ENCODE data around the gene FAM3D. TPM values are rescaled to one million over a fixed set of nuclear protein-coding genes. Genes with fewer than 3 reads are reported as not detected.

Gene FAM3D
- total and polyA plus RNA-seq, 12 donors, result 0.06 to 0.40 (median 0.22) TPM; not detected in 8

DNA sequence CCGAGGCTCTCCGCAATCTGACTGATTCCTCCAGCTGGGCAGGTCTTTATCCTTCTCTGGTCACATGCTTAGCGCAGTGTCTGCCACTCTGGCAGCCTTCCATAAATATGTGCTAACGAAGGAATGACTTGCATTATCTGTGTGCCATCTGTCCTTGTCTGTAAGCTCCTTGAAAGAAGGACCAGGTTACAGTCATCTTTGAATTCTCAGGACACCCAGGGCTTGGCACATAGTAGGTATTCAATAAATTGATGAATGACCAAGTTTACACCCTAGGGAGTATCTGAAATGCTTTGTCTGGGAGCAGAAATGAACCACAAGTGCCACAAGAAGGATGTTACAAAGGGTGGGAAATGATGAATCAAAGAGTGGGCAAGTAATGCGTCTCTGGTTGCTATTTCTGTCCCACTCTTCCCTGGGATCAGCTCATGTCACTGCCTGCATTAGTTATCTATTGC, 16.5 kb upstream of the FAM3D start:
- H3K27ac ChIP-seq, result no peak overlapping the region
- H3K27me3 ChIP-seq, result no peaks in the 10 kb centered on the region
- TF ChIP-seq POLR2A (IDR thresholded peaks at IDR 0.05), result no peak
- TF ChIP-seq, protein P1, sequence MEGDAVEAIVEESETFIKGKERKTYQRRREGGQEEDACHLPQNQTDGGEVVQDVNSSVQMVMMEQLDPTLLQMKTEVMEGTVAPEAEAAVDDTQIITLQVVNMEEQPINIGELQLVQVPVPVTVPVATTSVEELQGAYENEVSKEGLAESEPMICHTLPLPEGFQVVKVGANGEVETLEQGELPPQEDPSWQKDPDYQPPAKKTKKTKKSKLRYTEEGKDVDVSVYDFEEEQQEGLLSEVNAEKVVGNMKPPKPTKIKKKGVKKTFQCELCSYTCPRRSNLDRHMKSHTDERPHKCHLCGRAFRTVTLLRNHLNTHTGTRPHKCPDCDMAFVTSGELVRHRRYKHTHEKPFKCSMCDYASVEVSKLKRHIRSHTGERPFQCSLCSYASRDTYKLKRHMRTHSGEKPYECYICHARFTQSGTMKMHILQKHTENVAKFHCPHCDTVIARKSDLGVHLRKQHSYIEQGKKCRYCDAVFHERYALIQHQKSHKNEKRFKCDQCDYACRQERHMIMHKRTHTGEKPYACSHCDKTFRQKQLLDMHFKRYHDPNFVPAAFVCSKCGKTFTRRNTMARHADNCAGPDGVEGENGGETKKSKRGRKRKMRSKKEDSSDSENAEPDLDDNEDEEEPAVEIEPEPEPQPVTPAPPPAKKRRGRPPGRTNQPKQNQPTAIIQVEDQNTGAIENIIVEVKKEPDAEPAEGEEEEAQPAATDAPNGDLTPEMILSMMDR (IDR thresholded peaks at IDR 0.05), result no peak
- no peaks in the 10 kb centered on the region for H3K9me3 ChIP-seq (replicated peaks in 1 of 3)
- DNase-seq, result peak in 2 of 7 donors; percentile 4 to 37
- H3K4me1 ChIP-seq (replicated peaks in 1 of 2), result no peaks in the 10 kb centered on the region
- WGBS, 4 donors, result 66 to 78% (median 73%) methylated on average over 5 of the region's 5 CpGs
- no peak overlapping the region for H3K4me3 ChIP-seq
- intact Hi-C loops (cut with DNase I), result no loop called here
- H3K36me3 ChIP-seq (replicated peaks in 1 of 2), result no peaks in the 10 kb centered on the region

GRCh38 chr3:58681863-58682262, 15.3 kb upstream of the FAM3D start:
- no peak overlapping the region for H3K4me3 ChIP-seq
- H3K27ac ChIP-seq, result no peak overlapping the region
- no peaks in the 10 kb centered on the region for H3K4me1 ChIP-seq (replicated peaks in 1 of 2)
- no peak for TF ChIP-seq POLR2A (IDR thresholded peaks at IDR 0.05)
- TF ChIP-seq, protein P1 (IDR thresholded peaks at IDR 0.05), result no peak
- H3K27me3 ChIP-seq, result no peaks in the 10 kb centered on the region
- WGBS, 4 donors, result 69 to 78% (median 74%) methylated on average over 2 of the region's 2 CpGs
- intact Hi-C loops (cut with DNase I), result no loop called here
- H3K36me3 ChIP-seq (replicated peaks in 1 of 2), result no peaks in the 10 kb centered on the region
- H3K9me3 ChIP-seq (replicated peaks in 1 of 3), result no peaks in the 10 kb centered on the region
- DNase-seq, result no peak

GRCh38 chr3:58680879-58681525, 14.4 kb upstream of the FAM3D start:
- TF ChIP-seq, protein P1 (IDR thresholded peaks at IDR 0.05), result no peak
- no peak for TF ChIP-seq POLR2A (IDR thresholded peaks at IDR 0.05)
- no peaks in the 10 kb centered on the region for H3K9me3 ChIP-seq (replicated peaks in 1 of 3)
- H3K27me3 ChIP-seq, result no peaks in the 10 kb centered on the region
- H3K4me1 ChIP-seq (replicated peaks in 1 of 2), result no peaks in the 10 kb centered on the region
- DNase-seq, result peak in 1 of 7 donors; percentile 24
- intact Hi-C loops (cut with DNase I), result no loop called here
- no peak overlapping the region for H3K27ac ChIP-seq
- 76 to 83% (median 80%) methylated on average over 8 to 9 of the region's 9 CpGs for WGBS, 4 donors
- no peak overlapping the region for H3K4me3 ChIP-seq
- no peaks in the 10 kb centered on the region for H3K36me3 ChIP-seq (replicated peaks in 1 of 2)

GRCh38 chr3:58679974-58680666, 13.5 kb upstream of the FAM3D start:
- Histone ChIP-seq H3K9me3 (replicated peaks in 1 of 3) (no peaks in the 10 kb centered on the region), H3K36me3 (replicated peaks in 1 of 2) (no peaks in the 10 kb centered on the region), H3K27me3 (no peaks in the 10 kb centered on the region), H3K27ac (no peak overlapping the region), H3K4me1 (replicated peaks in 1 of 2) (no peaks in the 10 kb centered on the region), H3K4me3 (no peak overlapping the region)
- 67 to 86% (median 73%) methylated on average over 5 to 6 of the region's 6 CpGs for WGBS, 4 donors
- no peak for TF ChIP-seq POLR2A (IDR thresholded peaks at IDR 0.05)
- TF ChIP-seq, protein P1 (IDR thresholded peaks at IDR 0.05), result no peak
- DNase-seq, result peak in 1 of 7 donors; percentile 18
- intact Hi-C loops (cut with DNase I), result no loop called here

Data from adrenal gland (tissue), 12 donors.